HUDEP-2 (cell line): ENCODE measurements around the gene BCL2L11.

Source experiments
- DNase-seq, 76 experiments: peaks; one replicate each; lab custom pipeline; 2025; ENCODE audit not compliant: unreplicated experiment in 76 of 76; lab: John Stamatoyannopoulos, UW

The BCL2L11 gene

GRCh38 chr2:111117598-111118480 lies 2.9 kb upstream of the BCL2L11 start:
- DNase-seq, result peak in 11 of 76 experiments; percentile 10 to 52 (median 30)

- DNase-seq, result no peak
These were observed 2.2 kb upstream of the BCL2L11 start for GRCh38 chr2:111118481-111118980.

GRCh38 chr2:111118981-111119821 lies 1.5 kb upstream of the BCL2L11 start:
- peak in 10 of 76 experiments; percentile 8 to 56 (median 29) for DNase-seq

- peak in 10 of 76 experiments; percentile 10 to 53 (median 39) for DNase-seq
These were observed 877 bp upstream of the BCL2L11 start for GRCh38 chr2:111119822-111120252.

- DNase-seq, result peak in 24 of 76 experiments; percentile 13 to 78 (median 40)
These were observed 514 bp downstream of the BCL2L11 start for GRCh38 chr2:111121028-111121827.

- peak in 74 of 76 experiments; percentile 5 to 88 (median 72) for DNase-seq
These were observed 1.3 kb downstream of the BCL2L11 start for GRCh38 chr2:111121828-111122630.

GRCh38 chr2:111122631-111123421 lies 2.1 kb downstream of the BCL2L11 start:
- peak in 27 of 76 experiments; percentile 5 to 40 (median 23) for DNase-seq

- DNase-seq, result no peak
These were observed 3.0 kb downstream of the BCL2L11 start for GRCh38 chr2:111123751-111124150.

- no peak for DNase-seq
These were observed 5.9 kb downstream of the BCL2L11 start for GRCh38 chr2:111126581-111126980.

- DNase-seq, result no peak
These were observed 6.6 kb downstream of the BCL2L11 start for GRCh38 chr2:111127351-111127750.

- no peak for DNase-seq
These were observed 7.4 kb downstream of the BCL2L11 start for GRCh38 chr2:111128096-111128495.

- peak in 1 of 76 experiments; percentile 31 for DNase-seq
These were observed 12.9 kb downstream of the BCL2L11 start for GRCh38 chr2:111133603-111134002.

- DNase-seq, result peak in 1 of 76 experiments; percentile 48
These were observed 13.3 kb downstream of the BCL2L11 start for GRCh38 chr2:111134055-111134454.

- DNase-seq, result no peak
These were observed 14.7 kb downstream of the BCL2L11 start for GRCh38 chr2:111135237-111135909.

- peak in 23 of 76 experiments; percentile 11 to 49 (median 26) for DNase-seq
These were observed 15.2 kb downstream of the BCL2L11 start for GRCh38 chr2:111135910-111136297.

GRCh38 chr2:111138839-111139238 lies 18.1 kb downstream of the BCL2L11 start:
- no peak for DNase-seq

GRCh38 chr2:111139637-111140317 lies 19.1 kb downstream of the BCL2L11 start:
- DNase-seq, result no peak
